Upper lobe of left lung (tissue), 4 donors: ENCODE data around the gene IL1RAPL2.

Experiments used
- POLR2AphosphoS5 ChIP-seq, 2 donors: sonication (generic); formaldehyde crosslinking; IDR thresholded peaks; one replicate each; pipeline ENCODE4 v1.5.1; 2017; ENCODE audit warnings: antibody characterized with exemption in 2 of 2
- TF ChIP-seq, protein P1 (sequence below), 6 experiments: fragments of 450-650 bp in 4 of 6; fragments of 200-600 bp in 2 of 6; sonication (generic) in 2 of 6; IDR thresholded peaks; one replicate each; pipeline ENCODE4 v1.5.1; 2016 to 2019; ENCODE audit warnings: antibody characterized with exemption in 6 of 6

- TF ChIP-seq, protein P1, sequence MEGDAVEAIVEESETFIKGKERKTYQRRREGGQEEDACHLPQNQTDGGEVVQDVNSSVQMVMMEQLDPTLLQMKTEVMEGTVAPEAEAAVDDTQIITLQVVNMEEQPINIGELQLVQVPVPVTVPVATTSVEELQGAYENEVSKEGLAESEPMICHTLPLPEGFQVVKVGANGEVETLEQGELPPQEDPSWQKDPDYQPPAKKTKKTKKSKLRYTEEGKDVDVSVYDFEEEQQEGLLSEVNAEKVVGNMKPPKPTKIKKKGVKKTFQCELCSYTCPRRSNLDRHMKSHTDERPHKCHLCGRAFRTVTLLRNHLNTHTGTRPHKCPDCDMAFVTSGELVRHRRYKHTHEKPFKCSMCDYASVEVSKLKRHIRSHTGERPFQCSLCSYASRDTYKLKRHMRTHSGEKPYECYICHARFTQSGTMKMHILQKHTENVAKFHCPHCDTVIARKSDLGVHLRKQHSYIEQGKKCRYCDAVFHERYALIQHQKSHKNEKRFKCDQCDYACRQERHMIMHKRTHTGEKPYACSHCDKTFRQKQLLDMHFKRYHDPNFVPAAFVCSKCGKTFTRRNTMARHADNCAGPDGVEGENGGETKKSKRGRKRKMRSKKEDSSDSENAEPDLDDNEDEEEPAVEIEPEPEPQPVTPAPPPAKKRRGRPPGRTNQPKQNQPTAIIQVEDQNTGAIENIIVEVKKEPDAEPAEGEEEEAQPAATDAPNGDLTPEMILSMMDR (IDR thresholded peaks at IDR 0.05), result no peak
- no peak for TF ChIP-seq POLR2AphosphoS5 (IDR thresholded peaks at IDR 0.05)
Observed at GRCh38 chrX:105552395-105552794, 986.4 kb downstream of the IL1RAPL2 start.
